Epidermal melanocyte (primary cell): ENCODE results near the gene DNAJC13.

Experiments
- DNase-seq: peaks from one replicate; pipeline ENCODE4 v3.0.0; 2011; ENCODE audit warnings: low spot score; ENCODE audit not compliant: insufficient read length

The DNAJC13 gene

DNA sequence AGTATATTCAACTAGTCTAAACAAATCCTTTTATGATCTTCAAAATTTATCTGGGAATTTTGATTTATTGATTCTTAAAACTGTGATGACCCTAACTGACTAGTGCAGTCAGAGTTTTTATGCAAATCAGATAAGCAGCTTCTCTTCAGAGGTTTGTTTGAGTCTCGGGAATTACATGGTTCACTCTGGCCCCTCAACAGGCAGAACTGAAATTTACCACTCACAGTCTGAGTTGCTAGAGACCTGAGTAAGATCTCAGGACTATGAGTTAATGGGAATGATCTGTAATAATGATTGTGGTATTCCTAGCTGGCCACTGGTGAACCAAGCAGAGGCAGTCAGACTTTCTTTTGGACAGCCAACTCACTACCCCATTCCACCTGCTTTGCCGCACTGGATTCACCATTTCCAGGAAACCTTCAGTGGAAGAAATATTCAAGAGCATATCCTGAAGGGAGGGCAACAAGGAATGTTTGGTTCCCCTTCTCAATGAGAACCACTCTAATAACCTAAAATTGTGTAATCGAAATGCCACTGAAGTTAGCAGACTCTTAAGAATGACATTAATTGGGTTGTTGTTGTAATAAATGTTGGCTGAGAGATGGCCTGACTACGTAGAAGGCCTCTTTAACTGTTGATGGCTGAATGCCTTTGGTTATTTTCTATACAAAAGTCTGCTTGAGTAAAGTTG lies 11.5 kb upstream of the DNAJC13 start:
- no peak for DNase-seq

DNA sequence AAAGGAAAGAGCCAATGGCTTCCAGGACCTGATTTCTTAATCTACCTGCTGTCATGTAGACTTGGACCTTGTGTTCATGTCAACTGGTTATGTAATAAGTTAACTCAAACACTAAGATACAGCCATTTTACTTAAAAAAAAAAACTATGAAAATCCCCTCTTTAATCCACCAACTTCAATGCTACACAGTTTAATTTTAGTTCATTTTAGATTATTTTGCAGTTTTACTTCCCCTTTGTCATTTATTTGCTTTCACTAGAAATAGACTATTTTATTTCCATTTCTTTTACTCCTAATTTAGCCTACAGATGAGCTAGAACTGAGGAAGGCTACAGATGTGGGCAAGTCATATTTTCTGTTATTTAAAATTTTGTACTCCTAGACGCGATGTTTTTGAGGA lies 10.7 kb upstream of the DNAJC13 start:
- DNase-seq: no peak

DNA sequence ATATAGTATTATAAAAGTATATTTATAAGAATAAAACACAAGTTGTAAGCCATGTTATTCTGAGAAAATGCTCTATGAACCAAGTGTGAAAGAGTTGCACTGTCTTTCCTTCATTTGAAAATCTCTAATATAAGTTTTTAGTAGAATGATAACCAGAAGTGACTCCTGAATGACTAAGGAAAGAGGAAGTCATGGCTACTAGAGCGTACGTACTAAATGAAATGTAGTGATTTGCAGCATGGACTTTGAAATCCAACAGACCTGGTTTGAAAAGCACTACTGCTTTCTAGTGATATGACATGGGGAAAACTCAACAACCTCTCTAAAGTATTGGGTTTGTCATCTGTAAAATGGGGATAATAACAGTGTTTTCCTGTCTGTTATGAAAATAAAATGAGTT lies 10.3 kb upstream of the DNAJC13 start:
- no peak for DNase-seq

GRCh38 chr3:132414841-132415240 lies 2.5 kb upstream of the DNAJC13 start:
- DNase-seq: no peak

DNA sequence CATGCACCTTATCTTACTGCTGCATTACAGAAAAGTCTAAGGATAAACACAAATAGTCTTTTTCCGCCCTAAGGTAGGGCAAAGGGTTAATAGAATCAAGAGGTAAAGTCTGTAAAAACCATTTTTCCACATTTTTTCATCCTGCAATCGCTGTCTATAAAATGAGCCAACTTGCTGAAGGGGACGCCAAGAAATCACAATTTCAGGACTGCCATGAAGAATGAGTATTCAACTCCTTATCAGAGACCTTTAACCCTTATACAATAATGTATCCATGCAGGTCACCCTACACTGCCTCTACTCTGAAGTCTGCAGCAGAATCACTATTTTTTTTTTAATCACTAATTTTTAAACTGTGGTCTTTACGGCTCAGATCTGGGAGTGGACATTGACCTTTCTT lies 1.1 kb upstream of the DNAJC13 start:
- DNase-seq: no peak

GRCh38 chr3:132417695-132418411 lies 551 bp downstream of the DNAJC13 start:
- no peak for DNase-seq

- no peak for DNase-seq
These were observed 1.6 kb downstream of the DNAJC13 start for GRCh38 chr3:132418916-132419315.

DNA sequence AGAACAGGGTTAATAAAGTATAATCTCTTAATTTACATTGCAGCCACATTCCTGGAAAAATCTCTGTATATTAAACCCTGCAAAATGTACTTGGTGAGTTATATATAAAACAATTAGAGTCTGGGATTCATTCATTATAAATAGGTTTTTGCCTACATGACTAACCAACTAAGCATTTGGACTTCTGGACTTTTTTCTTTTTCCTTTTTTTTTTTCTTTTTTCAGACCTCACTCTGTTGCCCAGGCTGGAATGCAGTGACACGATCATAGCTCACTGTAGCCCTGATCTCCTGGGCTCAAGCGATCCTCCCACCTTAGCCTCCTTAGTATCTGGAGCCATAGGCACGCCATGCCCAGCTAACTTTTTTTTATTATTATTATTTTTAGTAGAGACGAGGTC lies 4.5 kb downstream of the DNAJC13 start:
- DNase-seq: no peak

- no peak for DNase-seq
These were observed 5.2 kb downstream of the DNAJC13 start for GRCh38 chr3:132422531-132422930.

DNA sequence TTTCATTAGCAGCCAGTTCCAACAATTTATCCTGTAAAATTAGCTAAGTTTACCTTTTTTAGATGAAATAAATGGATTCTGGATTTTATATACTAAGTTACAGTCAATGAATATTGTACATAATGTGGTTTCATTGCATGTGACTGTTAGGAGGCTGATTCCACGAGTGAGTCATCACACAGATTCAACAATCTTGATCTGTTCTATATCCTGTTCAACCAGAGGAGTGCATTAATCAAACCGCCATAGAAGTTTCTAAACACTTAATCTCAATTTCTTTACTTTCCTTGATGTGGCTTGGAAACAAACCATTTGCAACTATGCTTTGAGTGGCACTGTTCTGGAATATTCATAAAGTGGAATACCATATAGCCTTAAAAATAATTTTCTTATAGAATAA lies 15.3 kb downstream of the DNAJC13 start:
- peak; percentile 42 for DNase-seq

DNA sequence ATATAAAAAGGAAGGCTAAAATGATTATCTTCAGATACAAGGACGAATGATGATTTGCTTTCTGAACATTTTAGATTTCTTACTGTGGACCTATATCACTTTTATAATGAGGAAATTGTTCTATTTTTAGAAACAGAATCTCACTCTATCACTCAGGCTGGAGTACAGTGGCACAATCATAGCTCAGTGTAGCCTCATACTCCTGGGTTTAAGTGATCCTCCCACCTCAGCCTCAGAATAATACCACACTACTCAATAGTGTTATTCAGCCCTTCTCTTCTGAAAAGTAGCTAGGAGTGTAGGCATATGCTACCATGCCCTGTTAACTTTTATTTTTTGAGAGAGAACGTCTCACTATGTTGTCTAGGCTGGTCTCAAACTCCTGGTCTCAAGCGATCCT lies 15.8 kb downstream of the DNAJC13 start:
- DNase-seq: no peak

DNA sequence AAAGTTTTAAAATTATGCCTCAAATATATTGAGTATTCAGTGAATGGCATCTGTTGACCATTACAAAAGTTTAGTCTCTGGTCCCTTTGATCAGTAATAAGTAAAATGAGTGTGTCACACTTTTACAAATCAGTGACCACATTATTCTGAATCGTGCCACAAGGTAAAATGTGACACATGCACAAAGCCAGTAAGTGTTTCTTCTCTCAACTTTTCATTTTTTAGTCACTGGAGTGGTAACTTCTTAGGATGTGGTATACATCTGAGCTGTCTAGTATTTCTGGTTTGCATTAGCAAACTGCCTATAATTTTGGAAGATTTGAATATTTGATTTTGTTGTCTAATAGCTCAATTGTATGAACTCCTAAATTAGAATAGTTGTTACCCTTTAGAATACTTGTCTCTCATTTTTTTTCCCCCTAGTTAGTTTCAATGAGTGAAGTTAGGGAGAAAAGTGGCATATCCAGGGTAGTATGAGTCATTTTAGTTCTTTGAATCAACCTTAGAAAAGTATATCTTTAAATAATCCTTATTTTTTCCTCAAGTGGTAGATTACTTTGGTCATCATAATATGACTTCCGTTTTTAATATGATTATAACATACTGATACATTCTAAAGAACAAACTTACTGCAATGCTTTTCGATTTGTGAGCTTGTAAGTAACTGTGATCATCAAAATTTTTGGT lies 18.1 kb downstream of the DNAJC13 start:
- DNase-seq: no peak

DNA sequence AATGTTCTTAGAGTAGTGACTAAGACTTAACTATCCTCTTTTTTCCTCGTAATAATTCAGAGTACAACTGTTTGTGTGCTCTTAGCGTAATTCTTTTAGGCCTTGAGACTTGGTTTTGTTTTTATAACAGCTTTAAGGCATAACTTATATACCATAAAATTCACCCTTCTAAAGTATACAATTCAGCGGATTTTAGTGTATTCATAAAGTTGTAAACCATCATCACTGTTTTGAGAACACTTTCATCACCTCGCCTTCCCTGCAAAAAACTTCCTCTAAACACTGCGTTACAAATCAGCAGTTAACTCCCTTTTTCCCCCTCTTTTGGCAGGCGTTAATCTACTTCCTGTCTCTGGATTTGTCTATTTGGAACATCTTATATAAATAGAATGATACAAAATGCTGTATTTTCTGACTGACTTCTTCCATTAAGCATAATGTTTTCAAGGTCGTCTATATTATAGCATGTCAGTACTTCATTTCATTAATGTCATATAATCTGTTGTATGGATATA lies 18.7 kb downstream of the DNAJC13 start:
- DNase-seq: no peak

GRCh38 chr3:132443421-132443820 lies 26.1 kb downstream of the DNAJC13 start:
- no peak for DNase-seq

DNA sequence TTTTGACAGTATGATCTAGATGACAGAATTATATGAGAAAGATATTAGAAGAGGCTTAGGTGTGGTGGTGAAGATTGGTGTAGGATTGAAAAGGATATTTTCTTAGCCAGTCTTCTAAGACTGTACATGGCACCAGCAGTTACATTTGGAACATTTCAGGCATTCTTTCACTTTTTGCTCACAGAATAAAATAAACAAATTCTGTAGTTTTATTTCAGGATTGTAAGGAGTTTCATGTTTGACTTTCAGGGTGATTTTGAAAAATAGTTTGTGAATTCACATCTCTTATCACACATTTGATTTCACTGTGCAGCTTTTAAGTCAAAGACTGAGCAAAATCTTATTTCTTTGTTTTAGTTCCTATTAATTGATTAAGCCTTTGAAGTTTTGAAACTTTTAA lies 27.1 kb downstream of the DNAJC13 start:
- no peak for DNase-seq

- peak; percentile 18 for DNase-seq
These were observed 28.5 kb downstream of the DNAJC13 start for GRCh38 chr3:132445817-132446216.

- DNase-seq: peak; percentile 17
These were observed 31.1 kb downstream of the DNAJC13 start for GRCh38 chr3:132448216-132448961.

DNA sequence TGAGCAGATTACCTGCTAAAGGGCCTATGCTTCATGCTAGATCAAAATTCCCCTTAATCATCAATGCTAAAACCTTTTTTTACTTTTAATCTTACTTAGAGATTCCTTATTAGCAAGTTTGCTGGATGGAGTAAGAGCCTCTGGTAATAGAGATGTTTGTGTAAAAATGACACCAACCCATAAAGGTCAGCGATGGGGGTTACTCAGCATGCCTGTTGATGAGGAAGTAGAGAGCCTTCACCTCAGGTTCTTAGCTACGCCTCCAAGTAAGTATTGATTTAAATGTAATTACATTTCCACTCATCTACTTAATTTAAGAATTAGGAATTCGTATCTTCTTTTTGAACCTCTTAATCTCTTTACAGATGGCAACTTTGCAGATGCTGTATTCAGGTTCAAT lies 38.8 kb downstream of the DNAJC13 start:
- DNase-seq: no peak

DNA sequence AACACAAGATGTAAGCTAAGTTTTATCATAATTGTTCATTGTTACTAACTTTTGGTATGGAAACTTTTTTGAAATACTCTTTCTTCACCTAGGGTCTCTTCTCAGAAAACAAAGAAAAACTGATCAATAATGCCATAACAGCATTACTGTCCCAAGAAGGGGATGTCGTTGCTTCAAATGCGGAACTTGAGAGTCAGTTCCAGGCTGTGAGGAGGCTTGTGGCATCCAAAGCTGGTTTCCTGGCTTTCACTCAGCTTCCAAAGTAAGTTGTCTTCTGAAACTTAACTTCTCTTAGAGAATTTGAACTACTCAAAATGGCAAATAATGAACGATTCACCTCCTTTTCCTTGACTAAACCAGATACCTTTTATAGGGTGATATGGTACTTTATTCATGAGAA lies 39.3 kb downstream of the DNAJC13 start:
- no peak for DNase-seq

DNA sequence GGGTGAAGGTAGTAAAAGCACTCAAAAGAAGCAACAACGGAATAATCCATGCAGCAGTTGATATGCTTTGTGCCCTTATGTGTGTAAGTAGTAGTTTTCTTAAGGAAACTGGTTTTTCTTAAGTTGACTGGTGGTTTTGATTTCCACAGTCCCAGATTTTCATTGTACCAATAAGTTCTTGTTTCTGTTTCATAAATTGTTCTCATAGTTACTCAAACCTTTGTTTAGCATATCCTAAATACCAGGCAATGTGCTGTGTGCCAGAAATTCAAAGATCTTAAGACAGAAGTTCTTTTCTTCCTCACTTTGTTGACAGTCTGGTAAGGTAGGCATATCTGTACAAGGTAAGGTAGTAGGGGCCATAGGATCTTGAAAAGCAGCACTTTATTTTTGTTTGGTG lies 40.0 kb downstream of the DNAJC13 start:
- DNase-seq: no peak

- no peak for DNase-seq
These were observed 42.2 kb downstream of the DNAJC13 start for GRCh38 chr3:132459551-132459950.

GRCh38 chr3:132461544-132461943 lies 44.2 kb downstream of the DNAJC13 start:
- no peak for DNase-seq
